ENCODE data around the gene MUC5B. TPM values are rescaled to one million over a fixed set of nuclear protein-coding genes. Genes with fewer than 3 reads are reported as not detected.
A peak's percentile ranks its signal among the peaks of the same experiment; 100 is the strongest.

MUC5B gene
- total and polyA plus RNA-seq, 9 donors = 0.02 to 35.3 (median 1.1) TPM; not detected in 1

DNA sequence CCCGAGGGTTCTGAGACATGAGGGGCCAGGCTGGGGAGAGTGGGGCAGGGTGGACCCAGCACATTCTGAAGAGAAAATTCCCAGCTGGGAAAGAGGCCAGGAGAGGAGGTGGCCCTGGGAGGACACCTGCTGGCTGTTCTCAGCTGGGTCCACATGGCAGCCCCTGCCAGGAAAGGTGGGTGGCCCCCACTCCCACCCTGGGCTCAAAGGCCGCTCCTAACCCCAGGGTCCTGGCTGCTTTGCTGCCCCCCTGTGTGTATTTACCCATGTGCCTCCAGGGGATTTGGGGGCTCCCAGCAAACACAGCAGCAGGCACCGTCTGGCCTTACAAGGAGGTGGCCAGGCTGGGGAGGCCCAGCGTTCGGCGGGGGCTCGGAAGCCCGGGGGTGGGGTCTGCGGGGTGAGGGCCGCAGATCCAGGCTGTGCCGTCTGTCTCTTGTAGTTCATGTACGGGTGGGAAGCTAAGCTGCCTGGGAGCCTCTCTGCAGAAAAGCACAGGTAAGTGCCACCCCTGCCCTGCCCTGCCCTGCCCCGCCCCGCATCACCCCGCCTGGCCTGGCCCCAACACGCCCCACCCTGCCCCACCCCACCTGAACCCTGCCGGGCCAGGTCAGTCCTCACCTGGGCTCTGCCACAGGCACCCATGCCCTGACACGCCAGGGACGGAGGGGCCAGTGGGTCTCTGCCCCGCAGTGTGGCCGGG is 10.6 kb downstream of the MUC5B start:
- Histone ChIP-seq H3K27ac (no peak overlapping the region), H3K4me1 (ENCODE audit: insufficient read depth) (no peaks in the 10 kb centered on the region), H3K4me3 (no peak overlapping the region), H3K36me3 (no peaks in the 10 kb centered on the region), H3K9me3 (no peaks in the 10 kb centered on the region), H3K27me3 (no peaks in the 10 kb centered on the region)
- TF ChIP-seq, protein P1, sequence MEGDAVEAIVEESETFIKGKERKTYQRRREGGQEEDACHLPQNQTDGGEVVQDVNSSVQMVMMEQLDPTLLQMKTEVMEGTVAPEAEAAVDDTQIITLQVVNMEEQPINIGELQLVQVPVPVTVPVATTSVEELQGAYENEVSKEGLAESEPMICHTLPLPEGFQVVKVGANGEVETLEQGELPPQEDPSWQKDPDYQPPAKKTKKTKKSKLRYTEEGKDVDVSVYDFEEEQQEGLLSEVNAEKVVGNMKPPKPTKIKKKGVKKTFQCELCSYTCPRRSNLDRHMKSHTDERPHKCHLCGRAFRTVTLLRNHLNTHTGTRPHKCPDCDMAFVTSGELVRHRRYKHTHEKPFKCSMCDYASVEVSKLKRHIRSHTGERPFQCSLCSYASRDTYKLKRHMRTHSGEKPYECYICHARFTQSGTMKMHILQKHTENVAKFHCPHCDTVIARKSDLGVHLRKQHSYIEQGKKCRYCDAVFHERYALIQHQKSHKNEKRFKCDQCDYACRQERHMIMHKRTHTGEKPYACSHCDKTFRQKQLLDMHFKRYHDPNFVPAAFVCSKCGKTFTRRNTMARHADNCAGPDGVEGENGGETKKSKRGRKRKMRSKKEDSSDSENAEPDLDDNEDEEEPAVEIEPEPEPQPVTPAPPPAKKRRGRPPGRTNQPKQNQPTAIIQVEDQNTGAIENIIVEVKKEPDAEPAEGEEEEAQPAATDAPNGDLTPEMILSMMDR (IDR thresholded peaks at IDR 0.05) = no peak
- TF ChIP-seq EP300 (IDR thresholded peaks at IDR 0.05) = no peak
- no peak for TF ChIP-seq POLR2A (IDR thresholded peaks at IDR 0.05)
- intact Hi-C loops (cut with DNase I) = no loop called here
- 67 to 73% (median 70%) methylated on average over 17 to 21 of the region's 21 CpGs for WGBS, 3 donors
- DNase-seq = peak in 1 of 5 donors; percentile 6

DNA sequence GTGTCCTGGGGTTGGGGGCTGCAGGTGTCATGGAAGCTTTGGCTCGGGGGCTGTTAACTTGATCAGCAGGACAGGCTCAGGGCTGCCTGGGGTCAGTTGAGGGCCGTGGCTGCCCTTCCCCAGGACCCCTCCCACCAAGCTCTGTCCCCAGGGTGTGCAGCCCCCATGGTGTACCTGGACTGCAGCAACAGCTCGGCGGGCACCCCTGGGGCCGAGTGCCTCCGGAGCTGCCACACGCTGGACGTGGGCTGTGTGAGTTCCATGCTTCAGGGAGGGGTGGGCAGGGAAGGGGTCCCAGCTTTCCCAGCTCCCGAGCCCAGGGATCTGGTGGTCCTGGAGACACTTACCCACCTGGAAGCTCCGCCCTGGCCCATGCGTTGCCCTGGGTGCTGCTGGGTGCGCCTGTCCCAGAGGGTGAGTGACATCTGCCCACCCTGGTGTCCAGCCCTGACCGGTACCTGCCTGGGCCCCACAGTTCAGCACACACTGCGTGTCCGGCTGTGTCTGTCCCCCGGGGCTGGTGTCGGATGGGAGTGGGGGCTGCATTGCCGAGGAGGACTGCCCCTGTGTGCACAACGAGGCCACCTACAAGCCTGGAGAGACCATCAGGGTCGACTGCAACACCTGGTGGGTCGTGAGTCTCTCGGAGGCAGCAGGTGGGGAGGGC is 11.3 kb downstream of the MUC5B start:
- H3K36me3 ChIP-seq = no peaks in the 10 kb centered on the region
- no peak overlapping the region for H3K27ac ChIP-seq
- no peaks in the 10 kb centered on the region for H3K9me3 ChIP-seq
- no peaks in the 10 kb centered on the region for H3K4me1 ChIP-seq (ENCODE audit: insufficient read depth)
- intact Hi-C loops (cut with DNase I) = no loop called here
- no peaks in the 10 kb centered on the region for H3K27me3 ChIP-seq
- H3K4me3 ChIP-seq = no peak overlapping the region
- WGBS, 3 donors = 61 to 74% (median 63%) methylated on average over 15 to 22 of the region's 22 CpGs
- DNase-seq = peak in 1 of 5 donors; percentile 7
- TF ChIP-seq, protein P1 (IDR thresholded peaks at IDR 0.05) = no peak
- no peak for TF ChIP-seq POLR2A (IDR thresholded peaks at IDR 0.05)
- TF ChIP-seq EP300 (IDR thresholded peaks at IDR 0.05) = no peak

DNA sequence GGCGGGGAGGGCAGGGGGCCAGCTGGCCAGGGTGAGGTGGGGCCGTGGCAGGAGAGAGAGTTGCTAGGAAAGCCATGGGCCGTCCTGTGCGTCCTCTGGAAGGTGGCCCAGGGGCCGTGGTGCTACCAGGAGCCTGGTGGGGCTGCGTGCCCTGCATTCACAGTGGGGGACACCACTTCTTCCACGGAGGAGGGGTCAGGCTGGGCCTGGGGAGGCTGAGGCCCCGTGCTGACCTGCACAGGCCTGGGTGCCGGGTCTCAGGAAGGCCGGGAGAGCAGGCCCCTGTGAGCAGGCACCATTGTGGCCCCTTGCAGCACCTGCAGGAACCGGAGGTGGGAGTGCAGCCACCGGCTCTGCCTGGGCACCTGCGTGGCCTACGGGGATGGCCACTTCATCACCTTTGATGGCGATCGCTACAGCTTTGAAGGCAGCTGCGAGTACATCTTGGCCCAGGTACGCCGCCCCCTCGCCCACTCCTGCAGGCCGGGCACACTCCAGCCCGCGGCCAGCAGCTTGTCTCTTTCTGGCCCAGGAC is 12.0 kb downstream of the MUC5B start:
- Histone ChIP-seq H3K27ac (no peak overlapping the region), H3K4me3 (no peak overlapping the region), H3K27me3 (no peaks in the 10 kb centered on the region), H3K4me1 (ENCODE audit: insufficient read depth) (no peaks in the 10 kb centered on the region), H3K36me3 (no peaks in the 10 kb centered on the region), H3K9me3 (no peaks in the 10 kb centered on the region)
- intact Hi-C loops (cut with DNase I) = no loop called here
- TF ChIP-seq EP300 (IDR thresholded peaks at IDR 0.05) = no peak
- no peak for TF ChIP-seq POLR2A (IDR thresholded peaks at IDR 0.05)
- TF ChIP-seq, protein P1 (IDR thresholded peaks at IDR 0.05) = no peak
- peak in 1 of 5 donors; percentile 10 for DNase-seq
- WGBS, 3 donors = 76 to 82% (median 79%) methylated on average over 22 to 23 of the region's 23 CpGs

DNA sequence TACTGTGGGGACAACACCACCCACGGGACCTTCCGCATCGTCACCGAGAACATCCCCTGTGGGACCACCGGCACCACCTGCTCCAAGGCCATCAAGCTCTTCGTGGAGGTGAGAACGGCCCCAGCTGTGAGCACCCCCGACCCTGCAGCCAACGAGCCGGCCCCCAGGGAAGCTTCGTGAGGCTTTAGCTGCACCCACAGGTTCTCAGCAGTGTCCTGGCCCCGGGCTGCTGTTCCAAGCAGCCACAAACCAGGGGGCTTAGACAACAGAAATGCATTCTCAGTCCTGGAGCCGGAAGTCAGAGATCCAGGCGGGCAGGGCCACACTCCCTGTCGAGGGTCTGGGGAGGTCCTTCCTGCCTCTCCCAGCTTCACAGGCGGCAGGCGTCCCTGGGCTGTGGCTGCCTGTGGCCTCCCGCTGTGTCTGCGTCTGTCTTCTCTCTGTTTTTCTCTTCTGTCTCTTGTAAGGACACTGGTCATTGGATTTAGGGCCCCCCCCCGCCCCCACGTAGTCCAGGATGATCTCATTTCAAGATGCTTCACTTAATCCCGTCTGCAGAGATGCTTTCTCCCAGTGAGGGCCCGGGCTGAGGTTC is 12.5 kb downstream of the MUC5B start:
- 65 to 73% (median 68%) methylated on average over 22 to 23 of the region's 23 CpGs for WGBS, 3 donors
- peak in 1 of 5 donors; percentile 7 for DNase-seq
- H3K36me3 ChIP-seq = no peaks in the 10 kb centered on the region
- TF ChIP-seq POLR2A (IDR thresholded peaks at IDR 0.05) (no peak), EP300 (IDR thresholded peaks at IDR 0.05) (no peak)
- TF ChIP-seq, protein P1 (IDR thresholded peaks at IDR 0.05) = no peak
- no peaks in the 10 kb centered on the region for H3K9me3 ChIP-seq
- H3K4me3 ChIP-seq = no peak overlapping the region
- no peaks in the 10 kb centered on the region for H3K27me3 ChIP-seq
- H3K27ac ChIP-seq = no peak overlapping the region
- intact Hi-C loops (cut with DNase I) = no loop called here
- no peaks in the 10 kb centered on the region for H3K4me1 ChIP-seq (ENCODE audit: insufficient read depth)

Data from ovary (tissue), 9 donors.